NT2/D1 (cell line): ENCODE measurements around the gene INKA2.

ENCODE experiments used
- SUZ12 ChIP-seq: IDR thresholded peaks from 2 replicates; pipeline ENCODE4 v1.6.1; 2011; ENCODE audit not compliant: insufficient read length, insufficient read depth; ENCODE audit errors: extremely low read depth
- YY1 ChIP-seq: IDR thresholded peaks from 2 replicates; pipeline ENCODE4 v1.6.1; 2011; ENCODE audit not compliant: insufficient read length, insufficient read depth
- ZNF274 ChIP-seq: IDR thresholded peaks from 2 replicates; pipeline ENCODE4 v1.6.1; 2011; ENCODE audit warnings: mild to moderate bottlenecking, low read depth, low read length

- no peak for TF ChIP-seq SUZ12
- no peak for TF ChIP-seq YY1
- TF ChIP-seq ZNF274: no peak
Observed at GRCh38 chr1:111733992-111734341, 5.2 kb downstream of the INKA2 start.
